Posterior vena cava (tissue), 2 donors: ENCODE results near the gene ST3GAL5. TPM values are rescaled to one million over a fixed set of nuclear protein-coding genes. Genes with fewer than 3 reads are reported as not detected.

Experiments used
- DNase-seq: peaks from one replicate; pipeline ENCODE4 v3.0.0-alpha.2; 2020; ENCODE audit warnings: low spot score
- intact Hi-C, 2 donors: fragments of 100-400 bp; cut with DNase I; formaldehyde crosslinking; loops; one replicate each; pipeline versions ENCODE4 v1.14.1 to v1.14.2; 2022 to 2023
- total RNA-seq, 2 donors: library from RNA; stranded (reverse); fragmentation: NEBNext Ultra II Directional; extraction: Animal tissue kit (Norgen Biotek cat#: 25700); gene quantifications; one replicate each; pipeline ENCODE4 v1.2.1, GENCODE V29; 2021
- donor health status: DM: yes; HTN: yes; CAD: no.
- donor health status: DM: yes; HTN: yes; CAD: no.

Gene ST3GAL5
- total RNA-seq, 2 donors from 2014 or later, result 20.4 to 23.5 TPM

- DNase-seq, result peak; percentile 66
Observed at GRCh38 chr2:85787282-85787980, 101.4 kb downstream of the ST3GAL5 start.

More at GRCh38 chr2:85787282-85787980, 101.4 kb downstream of the ST3GAL5 start:
- intact Hi-C loops, result no loop called here

Other genes with a start within 250 kb of the ST3GAL5 start
- gene SFTPB, start 220.8 kb downstream of the ST3GAL5 start, total RNA-seq, result 1 to 10 TPM in 1 of 2 donors, not detected in 1; 1.7 TPM
- gene GNLY, start 194.6 kb downstream of the ST3GAL5 start, total RNA-seq, result 1 to 10 TPM; 2.4 to 5.3 TPM
- gene ATOH8, start 135.0 kb downstream of the ST3GAL5 start, total RNA-seq, result 10 to 100 TPM; 16.6 to 17.5 TPM
- 10 to 100 TPM; 29.8 to 32.3 TPM for gene POLR1A, start 216.9 kb upstream of the ST3GAL5 start, total RNA-seq
- gene PTCD3, start 217.2 kb upstream of the ST3GAL5 start, total RNA-seq, result 10 to 100 TPM; 50.7 to 58.5 TPM